HCT116 (cell line): Measurements from ENCODE around the gene PLOD2. TPM values are rescaled to one million over a fixed set of nuclear protein-coding genes. Genes with fewer than 3 reads are reported as not detected.

ENCODE experiments used
- ATAC-seq: fragments of 200-7000 bp; cut with Tn5 transposase; 2 replicates; pipeline ENCODE4 v1.9.1; 2020; ENCODE audit warnings: mild to moderate bottlenecking, moderate library complexity
- BruUV-seq: library from RNA; stranded (reverse); fragments of 400-500 nt; replicated peaks from 2 replicates; lab custom pipeline; 2021; lab: Mats Ljungman, UMichigan
- CTCF ChIA-PET: fragments of 300-600 bp; sonication (Branson Sonifier 250); formaldehyde crosslinking; loops from one replicate; lab custom pipeline; 2021; ENCODE audit warnings: antibody characterized with exemption; lab: Charles Lee
- POLR2A ChIA-PET: fragments of 300-600, 350-600 bp; sonication (Branson Sonifier 250); formaldehyde crosslinking; loops from one replicate; lab custom pipeline; 2021; ENCODE audit warnings: antibody characterized with exemption; lab: Charles Lee
- RAD21 ChIA-PET, 2 experiments: fragments of 300-600 bp; sonication (Branson Sonifier 250); formaldehyde crosslinking; loops; one replicate each; lab custom pipeline; 2023; ENCODE audit warnings: low total read pairs in 2 of 2; ENCODE audit not compliant: uncharacterized antibody in 2 of 2, unreplicated experiment in 2 of 2, low non-redundant PET in 1 of 2; lab: Charles Lee
- DNase-seq: peaks from one replicate; pipeline ENCODE4 v3.0.0-alpha.2; 2010; ENCODE audit warnings: low read depth, low spot score
- H2AFZ ChIP-seq: fragments of 200-600 bp; shearing (Covaris generic), sonication (generic); 2 replicates; pipeline ENCODE4 v1.6.1; 2017; ENCODE audit warnings: low read depth, mixed run types, mixed read lengths, antibody characterized with exemption, low read length; ENCODE audit not compliant: poor library complexity, severe bottlenecking
- H3K27ac ChIP-seq: 2 replicates; pipeline ENCODE4 v1.5.1; 2012; ENCODE audit warnings: low read depth, low read length
- H3K27me3 ChIP-seq: fragments of 200-600 bp; sonication (generic); 2 replicates; pipeline ENCODE4 v1.6.1; 2016; ENCODE audit warnings: mixed run types, low read length, mixed read lengths; ENCODE audit not compliant: insufficient read depth
- H3K36me3 ChIP-seq, 2 experiments: fragments of 200-500 bp in 1 of 2; fragments of 200-600 bp in 1 of 2; sonication (Bioruptor generic) in 1 of 2; sonication (generic) in 1 of 2; 2 replicates each; pipeline versions ENCODE4 v1.5.1 to v1.6.1; 2014 to 2016; ENCODE audit warnings: low read length in 2 of 2, inconsistent platforms in 1 of 2, mixed read lengths in 1 of 2, mixed run types in 1 of 2; ENCODE audit not compliant: insufficient read depth in 2 of 2, control insufficient read depth in 1 of 2
- H3K4me1 ChIP-seq, 2 experiments: fragments of 200-600 bp in 1 of 2; sonication (generic) in 1 of 2; 2 replicates each; pipeline versions ENCODE4 v1.5.1 to v1.6.1; 2012 to 2017; ENCODE audit warnings: low read length in 2 of 2, inconsistent platforms in 1 of 2, mild to moderate bottlenecking in 1 of 2, mixed read lengths in 1 of 2, mixed run types in 1 of 2, moderate library complexity in 1 of 2; ENCODE audit not compliant: insufficient read depth in 2 of 2, control insufficient read depth in 1 of 2
- H3K4me2 ChIP-seq: fragments of 200-600 bp; sonication (generic); 2 replicates; pipeline ENCODE4 v1.6.1; 2017; ENCODE audit warnings: mixed run types, low read length, mixed read lengths
- H3K4me3 ChIP-seq, 2 experiments: fragments of 200-600 bp in 1 of 2; sonication (generic) in 1 of 2; replicated peaks in 1 of 2; 2 replicates each; pipeline ENCODE4 v1.5.1; 2011 to 2016; ENCODE audit warnings: low read length in 2 of 2, control low read depth in 1 of 2, low read depth in 1 of 2, mild to moderate bottlenecking in 1 of 2, mixed read lengths in 1 of 2, mixed run types in 1 of 2
- H3K79me2 ChIP-seq: fragments of 200-600 bp; sonication (generic); 2 replicates; pipeline ENCODE4 v1.6.1; 2017; ENCODE audit warnings: mild to moderate bottlenecking, mixed run types, low read length, moderate library complexity, mixed read lengths; ENCODE audit not compliant: insufficient read depth
- H3K9ac ChIP-seq: fragments of 200-600 bp; sonication (generic); 2 replicates; pipeline ENCODE4 v1.6.1; 2016; ENCODE audit warnings: low read length, mixed read lengths
- H3K9me2 ChIP-seq: fragments of 200-600 bp; sonication (generic), shearing (Covaris generic); 2 replicates; pipeline ENCODE4 v1.6.1; 2017; ENCODE audit warnings: mixed run types, mild to moderate bottlenecking, moderate library complexity; ENCODE audit not compliant: insufficient read depth
- H3K9me3 ChIP-seq, 2 experiments: fragments of 200-500 bp in 1 of 2; fragments of 200-600 bp in 1 of 2; sonication (Bioruptor generic) in 1 of 2; sonication (generic) in 1 of 2; 2 replicates each; pipeline ENCODE4 v1.6.1; 2014 to 2017; ENCODE audit warnings: low read length in 2 of 2, mixed read lengths in 2 of 2, inconsistent platforms in 1 of 2, low read depth in 1 of 2, mild to moderate bottlenecking in 1 of 2, mixed run types in 1 of 2, moderate library complexity in 1 of 2; ENCODE audit not compliant: control insufficient read depth in 1 of 2, insufficient read depth in 1 of 2
- H4K20me1 ChIP-seq: fragments of 200-600 bp; sonication (generic), shearing (Covaris generic); 2 replicates; pipeline ENCODE4 v1.6.1; 2017; ENCODE audit warnings: mixed run types, mild to moderate bottlenecking, moderate library complexity; ENCODE audit not compliant: insufficient read depth
- CBX3 ChIP-seq: IDR thresholded peaks from 2 replicates; pipeline ENCODE4 v1.6.1; 2012; ENCODE audit warnings: low read depth
- CEBPB ChIP-seq: IDR thresholded peaks from 2 replicates; pipeline ENCODE4 v1.6.1; 2012; ENCODE audit warnings: low read depth
- ELF1 ChIP-seq: IDR thresholded peaks from 2 replicates; pipeline ENCODE4 v1.6.1; 2012; ENCODE audit warnings: low read depth, borderline replicate concordance
- EZH2 ChIP-seq: fragments of 200-600 bp; sonication (generic); IDR thresholded peaks from 2 replicates; pipeline ENCODE4 v1.6.1; 2017; ENCODE audit warnings: antibody characterized with exemption, mixed run types
- EZH2phosphoT487 ChIP-seq: fragments of 200-600 bp; IDR thresholded peaks from 2 replicates; pipeline ENCODE4 v1.6.1; 2018; ENCODE audit warnings: antibody characterized with exemption, borderline replicate concordance
- POLR2A ChIP-seq: IDR thresholded peaks from 2 replicates; pipeline ENCODE4 v1.7.0; 2011; ENCODE audit warnings: borderline replicate concordance; ENCODE audit not compliant: insufficient read depth, insufficient read length; ENCODE audit errors: extremely low read depth
- POLR2AphosphoS5 ChIP-seq: IDR thresholded peaks from 2 replicates; pipeline ENCODE4 v1.6.1; 2011; ENCODE audit warnings: mild to moderate bottlenecking, low read depth, low read length, moderate library complexity
- SP1 ChIP-seq: IDR thresholded peaks from 2 replicates; pipeline ENCODE4 v1.6.1; 2012; ENCODE audit warnings: low read depth
- TCF7L2 ChIP-seq: IDR thresholded peaks from 2 replicates; pipeline ENCODE4 v1.7.0; 2011; ENCODE audit warnings: borderline replicate concordance, inconsistent platforms; ENCODE audit not compliant: insufficient read depth, insufficient read length; ENCODE audit errors: extremely low read depth
- ZNF274 ChIP-seq: fragments of 200-500 bp; sonication (Bioruptor generic); IDR thresholded peaks from 2 replicates; pipeline ENCODE4 v1.6.1; 2014; ENCODE audit warnings: mild to moderate bottlenecking, low read depth, low read length, inconsistent platforms
- intact Hi-C: fragments of 100-400 bp; cut with micrococcal nuclease; formaldehyde crosslinking; loops from 2 replicates; pipeline ENCODE4 v1.10.0; 2022
- total RNA-seq: library from RNA; stranded (reverse); gene quantifications from one replicate; pipeline ENCODE4 v1.2.1, GENCODE V29; 2021; ENCODE audit not compliant: unreplicated experiment
- TF ChIP-seq, protein P1 (sequence below), 3 experiments: fragments of 200-600 bp in 1 of 3; sonication (generic) in 1 of 3; IDR thresholded peaks in 2 of 3; conservative IDR thresholded peaks in 1 of 3; 2 replicates each; pipeline ENCODE4 v1.5.1; 2012 to 2017; ENCODE audit warnings: low read depth in 2 of 3, low read length in 2 of 3, antibody characterized with exemption in 1 of 3, borderline replicate concordance in 1 of 3, control low read depth in 1 of 3, mild to moderate bottlenecking in 1 of 3, mixed read lengths in 1 of 3, mixed run types in 1 of 3, moderate library complexity in 1 of 3; ENCODE audit not compliant: insufficient read depth in 1 of 3
- TF ChIP-seq, protein P2 (sequence below): IDR thresholded peaks from 2 replicates; pipeline ENCODE4 v1.6.1; 2012; ENCODE audit warnings: low read depth
- TF ChIP-seq, protein P3 (sequence below): IDR thresholded peaks from 2 replicates; pipeline ENCODE4 v1.6.1; 2011; ENCODE audit warnings: mild to moderate bottlenecking, low read length, moderate library complexity; ENCODE audit not compliant: insufficient replicate concordance; ENCODE audit errors: extremely low read depth
- TF ChIP-seq, protein P4 (sequence below): IDR thresholded peaks from 2 replicates; pipeline ENCODE4 v1.6.1; 2012

PLOD2 gene
- total RNA-seq, 1 experiment from 2014 or later = 25.8 TPM

DNA sequence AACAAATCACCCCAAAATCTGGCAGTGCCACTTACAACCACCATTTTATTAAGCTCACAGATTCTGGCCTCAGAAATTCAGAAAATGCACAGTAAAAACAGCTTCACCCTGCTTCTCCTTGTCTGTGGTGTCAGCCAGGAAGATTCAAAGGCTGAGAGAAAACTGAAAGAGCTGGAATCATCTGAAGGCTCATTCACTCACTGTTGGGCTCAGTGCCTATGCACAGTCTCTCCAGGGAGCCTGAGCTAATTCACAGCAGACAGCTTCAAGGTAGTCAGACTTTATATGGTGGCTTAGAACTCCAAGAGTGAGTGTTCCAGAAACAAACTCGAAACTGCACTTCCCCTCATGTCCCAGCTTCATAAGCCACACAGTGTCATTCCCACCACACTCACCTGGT is 16.5 kb upstream of the PLOD2 start (continued):
- TF ChIP-seq POLR2AphosphoS5 (no peak), CBX3 (no peak), EZH2phosphoT487 (no peak)
- TF ChIP-seq, protein P1, sequence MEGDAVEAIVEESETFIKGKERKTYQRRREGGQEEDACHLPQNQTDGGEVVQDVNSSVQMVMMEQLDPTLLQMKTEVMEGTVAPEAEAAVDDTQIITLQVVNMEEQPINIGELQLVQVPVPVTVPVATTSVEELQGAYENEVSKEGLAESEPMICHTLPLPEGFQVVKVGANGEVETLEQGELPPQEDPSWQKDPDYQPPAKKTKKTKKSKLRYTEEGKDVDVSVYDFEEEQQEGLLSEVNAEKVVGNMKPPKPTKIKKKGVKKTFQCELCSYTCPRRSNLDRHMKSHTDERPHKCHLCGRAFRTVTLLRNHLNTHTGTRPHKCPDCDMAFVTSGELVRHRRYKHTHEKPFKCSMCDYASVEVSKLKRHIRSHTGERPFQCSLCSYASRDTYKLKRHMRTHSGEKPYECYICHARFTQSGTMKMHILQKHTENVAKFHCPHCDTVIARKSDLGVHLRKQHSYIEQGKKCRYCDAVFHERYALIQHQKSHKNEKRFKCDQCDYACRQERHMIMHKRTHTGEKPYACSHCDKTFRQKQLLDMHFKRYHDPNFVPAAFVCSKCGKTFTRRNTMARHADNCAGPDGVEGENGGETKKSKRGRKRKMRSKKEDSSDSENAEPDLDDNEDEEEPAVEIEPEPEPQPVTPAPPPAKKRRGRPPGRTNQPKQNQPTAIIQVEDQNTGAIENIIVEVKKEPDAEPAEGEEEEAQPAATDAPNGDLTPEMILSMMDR (IDR thresholded peaks at IDR 0.05 in 2 of 3, conservative IDR thresholded peaks at IDR 0.05 in 1 of 3; ENCODE audit: borderline replicate concordance in 1 of 3, insufficient read depth in 1 of 3, low read depth in 2 of 3, low read length in 2 of 3) = no peak
- TF ChIP-seq, protein P2, sequence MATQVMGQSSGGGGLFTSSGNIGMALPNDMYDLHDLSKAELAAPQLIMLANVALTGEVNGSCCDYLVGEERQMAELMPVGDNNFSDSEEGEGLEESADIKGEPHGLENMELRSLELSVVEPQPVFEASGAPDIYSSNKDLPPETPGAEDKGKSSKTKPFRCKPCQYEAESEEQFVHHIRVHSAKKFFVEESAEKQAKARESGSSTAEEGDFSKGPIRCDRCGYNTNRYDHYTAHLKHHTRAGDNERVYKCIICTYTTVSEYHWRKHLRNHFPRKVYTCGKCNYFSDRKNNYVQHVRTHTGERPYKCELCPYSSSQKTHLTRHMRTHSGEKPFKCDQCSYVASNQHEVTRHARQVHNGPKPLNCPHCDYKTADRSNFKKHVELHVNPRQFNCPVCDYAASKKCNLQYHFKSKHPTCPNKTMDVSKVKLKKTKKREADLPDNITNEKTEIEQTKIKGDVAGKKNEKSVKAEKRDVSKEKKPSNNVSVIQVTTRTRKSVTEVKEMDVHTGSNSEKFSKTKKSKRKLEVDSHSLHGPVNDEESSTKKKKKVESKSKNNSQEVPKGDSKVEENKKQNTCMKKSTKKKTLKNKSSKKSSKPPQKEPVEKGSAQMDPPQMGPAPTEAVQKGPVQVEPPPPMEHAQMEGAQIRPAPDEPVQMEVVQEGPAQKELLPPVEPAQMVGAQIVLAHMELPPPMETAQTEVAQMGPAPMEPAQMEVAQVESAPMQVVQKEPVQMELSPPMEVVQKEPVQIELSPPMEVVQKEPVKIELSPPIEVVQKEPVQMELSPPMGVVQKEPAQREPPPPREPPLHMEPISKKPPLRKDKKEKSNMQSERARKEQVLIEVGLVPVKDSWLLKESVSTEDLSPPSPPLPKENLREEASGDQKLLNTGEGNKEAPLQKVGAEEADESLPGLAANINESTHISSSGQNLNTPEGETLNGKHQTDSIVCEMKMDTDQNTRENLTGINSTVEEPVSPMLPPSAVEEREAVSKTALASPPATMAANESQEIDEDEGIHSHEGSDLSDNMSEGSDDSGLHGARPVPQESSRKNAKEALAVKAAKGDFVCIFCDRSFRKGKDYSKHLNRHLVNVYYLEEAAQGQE = no peak

DNA sequence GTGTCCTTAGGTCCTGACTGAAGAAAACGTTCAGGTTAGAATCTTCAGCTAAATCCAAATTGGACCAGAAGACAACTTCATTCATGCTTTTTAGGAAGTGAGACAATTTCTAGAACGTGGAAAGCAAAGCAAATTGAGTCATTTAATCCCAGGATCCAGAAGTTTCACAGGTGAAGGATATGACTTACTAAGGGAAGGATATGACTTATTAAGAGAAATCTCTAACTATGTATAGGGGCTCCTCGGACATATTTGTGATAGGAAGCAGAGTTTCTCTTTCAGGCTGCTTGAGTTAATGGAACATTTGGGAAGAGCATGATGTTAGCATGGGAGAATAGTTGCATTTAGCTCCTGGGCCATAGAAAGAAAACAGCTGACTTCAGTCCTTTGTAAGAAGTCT is 16.1 kb upstream of the PLOD2 start:
- no peaks in the 10 kb centered on the region for H4K20me1 ChIP-seq
- DNase-seq = no peak

More for the DNA sequence above, 16.1 kb upstream of the PLOD2 start:
- H3K9me3 ChIP-seq = no peaks in the 10 kb centered on the region
- ChIA-PET POLR2A (no interaction called here), RAD21 (no interaction called here), CTCF (interaction anchor here (1.3 kb wide), 1 partner anchor 13 kb away, joined by 4 read pairs; no protein-coding TSS in a partner anchor)
- H2AFZ ChIP-seq = no peak overlapping the region
- H3K36me3 ChIP-seq = no peaks in the 10 kb centered on the region
- H3K4me3 ChIP-seq = no peak overlapping the region
- no peaks in the 10 kb centered on the region for H3K4me1 ChIP-seq
- no peaks in the 10 kb centered on the region for H3K79me2 ChIP-seq
- H3K4me2 ChIP-seq = no peak overlapping the region
- H3K9ac ChIP-seq = no peak overlapping the region
- H3K27me3 ChIP-seq = no peaks in the 10 kb centered on the region
- no TSS peak for BruUV-seq
- H3K9me2 ChIP-seq = no peaks in the 10 kb centered on the region
- intact Hi-C loops = no loop called here
- TF ChIP-seq, protein P3, sequence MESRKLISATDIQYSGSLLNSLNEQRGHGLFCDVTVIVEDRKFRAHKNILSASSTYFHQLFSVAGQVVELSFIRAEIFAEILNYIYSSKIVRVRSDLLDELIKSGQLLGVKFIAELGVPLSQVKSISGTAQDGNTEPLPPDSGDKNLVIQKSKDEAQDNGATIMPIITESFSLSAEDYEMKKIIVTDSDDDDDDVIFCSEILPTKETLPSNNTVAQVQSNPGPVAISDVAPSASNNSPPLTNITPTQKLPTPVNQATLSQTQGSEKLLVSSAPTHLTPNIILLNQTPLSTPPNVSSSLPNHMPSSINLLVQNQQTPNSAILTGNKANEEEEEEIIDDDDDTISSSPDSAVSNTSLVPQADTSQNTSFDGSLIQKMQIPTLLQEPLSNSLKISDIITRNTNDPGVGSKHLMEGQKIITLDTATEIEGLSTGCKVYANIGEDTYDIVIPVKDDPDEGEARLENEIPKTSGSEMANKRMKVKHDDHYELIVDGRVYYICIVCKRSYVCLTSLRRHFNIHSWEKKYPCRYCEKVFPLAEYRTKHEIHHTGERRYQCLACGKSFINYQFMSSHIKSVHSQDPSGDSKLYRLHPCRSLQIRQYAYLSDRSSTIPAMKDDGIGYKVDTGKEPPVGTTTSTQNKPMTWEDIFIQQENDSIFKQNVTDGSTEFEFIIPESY = no peak
- no peak for TF ChIP-seq CBX3
- no peak for TF ChIP-seq SP1
- no peak for TF ChIP-seq ZNF274
- TF ChIP-seq, protein P4, sequence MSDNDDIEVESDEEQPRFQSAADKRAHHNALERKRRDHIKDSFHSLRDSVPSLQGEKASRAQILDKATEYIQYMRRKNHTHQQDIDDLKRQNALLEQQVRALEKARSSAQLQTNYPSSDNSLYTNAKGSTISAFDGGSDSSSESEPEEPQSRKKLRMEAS = no peak
- TF ChIP-seq CEBPB = no peak
- TF ChIP-seq EZH2 = no peak
- TF ChIP-seq TCF7L2 = no peak
- TF ChIP-seq EZH2phosphoT487 = no peak
- TF ChIP-seq POLR2A = no peak
- TF ChIP-seq ELF1 = no peak
- TF ChIP-seq, protein P1 (IDR thresholded peaks at IDR 0.05 in 2 of 3, conservative IDR thresholded peaks at IDR 0.05 in 1 of 3; ENCODE audit: borderline replicate concordance in 1 of 3, insufficient read depth in 1 of 3, low read depth in 2 of 3, low read length in 2 of 3) = no peak
- TF ChIP-seq, all 23 proteins: peak for 0
- ATAC-seq = no peak
- H3K27ac ChIP-seq = no peak overlapping the region
